H9 (cell line): ENCODE measurements around the gene GCSH. TPM values are rescaled to one million over a fixed set of nuclear protein-coding genes. Genes with fewer than 3 reads are reported as not detected.

ENCODE experiments used
- DNase-seq: peaks from one replicate; pipeline ENCODE4 v3.0.0-alpha.2; 2017
- H2AFZ ChIP-seq: one replicate; pipeline ENCODE4 v1.6.1; 2013; ENCODE audit warnings: mild to moderate bottlenecking, low read length, control low read depth, moderate library complexity
- H2AK5ac ChIP-seq: 2 replicates; pipeline ENCODE4 v1.6.1; 2013; ENCODE audit warnings: low read length, control low read depth, mixed read lengths; ENCODE audit not compliant: insufficient read length
- H2BK120ac ChIP-seq: one replicate; pipeline ENCODE4 v1.6.1; 2013; ENCODE audit warnings: low read depth, mild to moderate bottlenecking, low read length, control low read depth, inconsistent platforms; ENCODE audit not compliant: poor library complexity, severe bottlenecking
- H2BK12ac ChIP-seq: 2 replicates; pipeline ENCODE4 v1.6.1; 2013; ENCODE audit warnings: low read length, control low read depth, mixed read lengths, low read depth; ENCODE audit not compliant: insufficient read length
- H2BK15ac ChIP-seq: 2 replicates; pipeline ENCODE4 v1.6.1; 2013; ENCODE audit warnings: low read depth, low read length, control low read depth
- H2BK20ac ChIP-seq: one replicate; pipeline ENCODE4 v1.6.1; 2013; ENCODE audit warnings: low read depth, mild to moderate bottlenecking, low read length, control low read depth, inconsistent platforms; ENCODE audit not compliant: poor library complexity, severe bottlenecking
- H2BK5ac ChIP-seq: 2 replicates; pipeline ENCODE4 v1.6.1; 2013; ENCODE audit warnings: low read length, control low read depth, mixed read lengths; ENCODE audit not compliant: insufficient read length
- H3K14ac ChIP-seq: 2 replicates; pipeline ENCODE4 v1.6.1; 2013; ENCODE audit warnings: low read length, control low read depth; ENCODE audit not compliant: insufficient read depth
- H3K18ac ChIP-seq: 2 replicates; pipeline ENCODE4 v1.6.1; 2013; ENCODE audit warnings: low read depth, mild to moderate bottlenecking, mixed read lengths, low read length, control low read depth; ENCODE audit not compliant: insufficient read length
- H3K23ac ChIP-seq: 2 replicates; pipeline ENCODE4 v1.6.1; 2013; ENCODE audit warnings: low read length, control low read depth, mixed read lengths, low read depth; ENCODE audit not compliant: insufficient read length
- H3K23me2 ChIP-seq: 2 replicates; pipeline ENCODE4 v1.6.1; 2013; ENCODE audit warnings: low read depth, mild to moderate bottlenecking, mixed read lengths, low read length, control low read depth; ENCODE audit not compliant: insufficient read length, poor library complexity, severe bottlenecking
- H3K27ac ChIP-seq: 2 replicates; pipeline ENCODE4 v1.5.1; 2013; ENCODE audit warnings: low read length, control low read depth, mixed read lengths, low read depth; ENCODE audit not compliant: insufficient read length
- H3K27me3 ChIP-seq: 2 replicates; pipeline ENCODE4 v1.6.1; 2013; ENCODE audit warnings: low read length, control low read depth, inconsistent platforms; ENCODE audit not compliant: insufficient read depth
- H3K4ac ChIP-seq: 2 replicates; pipeline ENCODE4 v1.6.1; 2013; ENCODE audit warnings: low read depth, mild to moderate bottlenecking, control low read depth, inconsistent platforms, low read length, moderate library complexity
- H3K4me1 ChIP-seq: 2 replicates; pipeline ENCODE4 v1.6.1; 2013; ENCODE audit warnings: low read length, control low read depth, inconsistent platforms; ENCODE audit not compliant: insufficient read depth
- H3K4me2 ChIP-seq: 2 replicates; pipeline ENCODE4 v1.6.1; 2013; ENCODE audit warnings: low read length, control low read depth, mixed read lengths; ENCODE audit not compliant: insufficient read length, insufficient read depth
- H3K56ac ChIP-seq: 2 replicates; pipeline ENCODE4 v1.6.1; 2013; ENCODE audit warnings: low read depth, mild to moderate bottlenecking, mixed read lengths, low read length, control low read depth; ENCODE audit not compliant: insufficient read length
- H3K79me1 ChIP-seq: 2 replicates; pipeline ENCODE4 v1.6.1; 2013; ENCODE audit warnings: low read depth, mild to moderate bottlenecking, moderate library complexity, low read length, control low read depth, inconsistent platforms; ENCODE audit not compliant: insufficient read depth, poor library complexity, severe bottlenecking
- H3K79me2 ChIP-seq: 2 replicates; pipeline ENCODE4 v1.6.1; 2013; ENCODE audit warnings: low read length, control low read depth, inconsistent platforms; ENCODE audit not compliant: insufficient read depth
- H3K9ac ChIP-seq: 2 replicates; pipeline ENCODE4 v1.6.1; 2013; ENCODE audit warnings: low read length, control low read depth, mixed read lengths; ENCODE audit not compliant: insufficient read length; ENCODE audit errors: extremely low read depth
- H3K9me3 ChIP-seq: one replicate; pipeline ENCODE4 v1.6.1; 2013; ENCODE audit warnings: low read depth, low read length, inconsistent platforms; ENCODE audit not compliant: control insufficient read depth
- H3T11ph ChIP-seq: one replicate; pipeline ENCODE4 v1.6.1; 2013; ENCODE audit warnings: mild to moderate bottlenecking, low read length, control low read depth, inconsistent platforms
- H4K20me1 ChIP-seq: one replicate; pipeline ENCODE4 v1.6.1; 2013; ENCODE audit not compliant: control insufficient read depth, insufficient read length, insufficient read depth
- H4K5ac ChIP-seq: 2 replicates; pipeline ENCODE4 v1.6.1; 2013; ENCODE audit warnings: low read depth, mild to moderate bottlenecking, mixed read lengths, low read length, control low read depth; ENCODE audit not compliant: insufficient read length
- H4K8ac ChIP-seq: replicated peaks from 2 replicates; pipeline ENCODE4 v1.6.1; 2013; ENCODE audit warnings: low read length, control low read depth, mixed read lengths, low read depth; ENCODE audit not compliant: insufficient read length
- H4K91ac ChIP-seq: 2 replicates; pipeline ENCODE4 v1.6.1; 2013; ENCODE audit warnings: low read depth, mild to moderate bottlenecking, moderate library complexity, mixed read lengths, low read length, control low read depth; ENCODE audit not compliant: insufficient read length
- H3K27ac Mint-ChIP-seq, 3 experiments: 2 replicates in 2 of 3; 3 replicates in 1 of 3; pipeline ENCODE4 v1.8.0; 2020 to 2021; ENCODE audit warnings: mixed read lengths in 3 of 3, mild to moderate bottlenecking in 1 of 3, moderate library complexity in 1 of 3
- H3K27me3 Mint-ChIP-seq: 2 replicates; pipeline ENCODE4 v1.8.0; 2021; ENCODE audit warnings: low read depth, mild to moderate bottlenecking, moderate library complexity, mixed read lengths
- H3K36me3 Mint-ChIP-seq, 3 experiments: 2 replicates in 2 of 3; 3 replicates in 1 of 3; pipeline ENCODE4 v1.8.0; 2020 to 2021; ENCODE audit warnings: low read depth in 3 of 3, mixed read lengths in 3 of 3; ENCODE audit not compliant: insufficient read depth in 1 of 3
- H3K4me1 Mint-ChIP-seq, 2 experiments: 2 replicates each; pipeline ENCODE4 v1.8.0; 2020; ENCODE audit warnings: mixed read lengths in 2 of 2
- H3K4me3 Mint-ChIP-seq, 2 experiments: 2 replicates in 1 of 2; 3 replicates in 1 of 2; pipeline ENCODE4 v1.8.0; 2020 to 2021; ENCODE audit warnings: mild to moderate bottlenecking in 2 of 2, mixed read lengths in 2 of 2, moderate library complexity in 1 of 2
- H3K9me3 Mint-ChIP-seq, 2 experiments: 2 replicates in 1 of 2; 3 replicates in 1 of 2; pipeline ENCODE4 v1.8.0; 2020; ENCODE audit warnings: mild to moderate bottlenecking in 2 of 2, mixed read lengths in 2 of 2, moderate library complexity in 1 of 2
- WGBS: extraction: QIAGEN DNeasy Blood & Tissue Kit; methylation state at CpG from one replicate; pipeline ENCODE4 v1.1.7; 2013; ENCODE audit warnings: missing lambda C conversion rate, low lambda C conversion rate, mixed read lengths; ENCODE audit not compliant: insufficient read length; ENCODE audit errors: extremely low coverage; 5-methylcytosine and 5-hydroxymethylcytosine counted together
- total RNA-seq: library from RNA; stranded (reverse); gene quantifications from 2 replicates; pipeline ENCODE4 v1.2.1, GENCODE V29; 2021
- TF ChIP-seq, protein P1 (sequence below): fragments of 200-600 bp; sonication (generic); conservative IDR thresholded peaks from 3 replicates; pipeline ENCODE4 v1.8.0; 2021; ENCODE audit warnings: antibody characterized with exemption, mild to moderate bottlenecking

Gene GCSH
- total RNA-seq, 1 experiment from 2014 or later = 87.4 TPM

DNA sequence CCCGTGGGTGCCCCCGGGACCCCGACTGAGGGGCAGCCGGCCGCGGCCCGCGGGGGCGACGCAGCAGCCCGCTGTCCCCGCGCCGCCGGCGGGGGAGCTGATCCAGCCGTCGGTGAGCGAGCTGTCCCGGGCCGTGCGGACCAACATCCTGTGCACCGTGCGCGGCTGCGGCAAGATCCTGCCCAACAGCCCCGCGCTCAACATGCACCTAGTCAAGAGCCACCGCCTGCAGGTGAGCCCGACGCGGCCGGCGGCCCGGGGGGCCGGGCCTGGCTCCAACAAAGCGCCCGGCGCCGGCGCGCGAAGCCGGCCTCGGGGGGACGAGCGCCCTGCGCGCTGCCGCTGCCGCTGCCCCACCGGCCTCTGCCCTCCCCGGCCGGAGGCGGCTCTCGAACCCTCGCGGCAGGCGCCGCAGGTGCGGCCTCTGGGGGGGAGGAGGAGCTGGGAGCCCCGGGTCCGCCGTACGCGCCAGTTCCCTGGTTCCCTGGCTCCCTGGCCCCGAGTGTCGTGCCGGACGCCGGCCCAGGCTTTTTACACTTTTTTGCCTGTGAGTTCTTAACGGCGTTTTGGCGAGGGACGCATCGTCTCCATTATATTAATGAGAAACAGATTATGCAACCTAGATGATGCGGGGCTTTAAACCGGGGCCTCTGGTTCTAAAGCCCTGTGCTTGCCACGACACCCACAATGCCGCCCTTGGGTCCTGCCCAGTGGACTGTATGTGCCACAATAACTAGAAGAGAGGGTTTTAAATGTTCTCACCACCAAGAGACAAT, 60.0 kb downstream of the GCSH start:
- H4K8ac ChIP-seq = no peak overlapping the region
- H3K14ac ChIP-seq = peak overlapping the region; percentile 96
- no peak overlapping the region for H2BK20ac ChIP-seq
- H3K23ac ChIP-seq = no peak overlapping the region
- H3K27ac Mint-ChIP-seq = peak overlapping the region in 1 of 3 experiments; percentile 81; a peak in 1 of 7 replicates
- no peak overlapping the region for H2AK5ac ChIP-seq
- 0 out of 2 replicates have a peak, but pooled peaks cover 5% of the 10 kb centered on the region for H3K4me1 ChIP-seq
- WGBS = no CpG with 5 or more reads among the region's 80 CpGs
- H3K27me3 ChIP-seq = no peaks in the 10 kb centered on the region
- no peak overlapping the region for H3K27ac ChIP-seq
- H3K56ac ChIP-seq = no peak overlapping the region
- H2BK120ac ChIP-seq = no peak overlapping the region
- peaks cover 17 to 47% (median 41%) of the 10 kb centered on the region in 3 experiments for H3K36me3 Mint-ChIP-seq
- H3K4me1 Mint-ChIP-seq = peaks cover 21 to 22% of the 10 kb centered on the region in 2 experiments
- no peak overlapping the region for H2BK5ac ChIP-seq
- H2AFZ ChIP-seq = no peak overlapping the region
- H3K4ac ChIP-seq = no peak overlapping the region
- peaks cover 8% of the 10 kb centered on the region; the same call in 1 of the 2 replicates for H3K79me2 ChIP-seq
- H3K4me2 ChIP-seq = peak overlapping the region; percentile 96
- no peak overlapping the region for H4K91ac ChIP-seq
- H3K4me3 Mint-ChIP-seq = peak overlapping the region; percentile 82 to 88
- H3K9me3 Mint-ChIP-seq = peaks cover 8 to 10% of the 10 kb centered on the region in 2 experiments
- no peaks in the 10 kb centered on the region for H3K9me3 ChIP-seq
- DNase-seq = peak; percentile 42
- no peak overlapping the region for H3T11ph ChIP-seq
- no peak overlapping the region for H4K5ac ChIP-seq
- no peaks in the 10 kb centered on the region for H3K27me3 Mint-ChIP-seq
- H3K18ac ChIP-seq = peak overlapping the region; percentile 92
- TF ChIP-seq, protein P1, sequence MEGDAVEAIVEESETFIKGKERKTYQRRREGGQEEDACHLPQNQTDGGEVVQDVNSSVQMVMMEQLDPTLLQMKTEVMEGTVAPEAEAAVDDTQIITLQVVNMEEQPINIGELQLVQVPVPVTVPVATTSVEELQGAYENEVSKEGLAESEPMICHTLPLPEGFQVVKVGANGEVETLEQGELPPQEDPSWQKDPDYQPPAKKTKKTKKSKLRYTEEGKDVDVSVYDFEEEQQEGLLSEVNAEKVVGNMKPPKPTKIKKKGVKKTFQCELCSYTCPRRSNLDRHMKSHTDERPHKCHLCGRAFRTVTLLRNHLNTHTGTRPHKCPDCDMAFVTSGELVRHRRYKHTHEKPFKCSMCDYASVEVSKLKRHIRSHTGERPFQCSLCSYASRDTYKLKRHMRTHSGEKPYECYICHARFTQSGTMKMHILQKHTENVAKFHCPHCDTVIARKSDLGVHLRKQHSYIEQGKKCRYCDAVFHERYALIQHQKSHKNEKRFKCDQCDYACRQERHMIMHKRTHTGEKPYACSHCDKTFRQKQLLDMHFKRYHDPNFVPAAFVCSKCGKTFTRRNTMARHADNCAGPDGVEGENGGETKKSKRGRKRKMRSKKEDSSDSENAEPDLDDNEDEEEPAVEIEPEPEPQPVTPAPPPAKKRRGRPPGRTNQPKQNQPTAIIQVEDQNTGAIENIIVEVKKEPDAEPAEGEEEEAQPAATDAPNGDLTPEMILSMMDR = no peak
- H3K79me1 ChIP-seq = peaks cover 3% of the 10 kb centered on the region
- H2BK15ac ChIP-seq = no peak overlapping the region
- H4K20me1 ChIP-seq = no peaks in the 10 kb centered on the region
- peak overlapping the region; percentile 83 for H3K9ac ChIP-seq
- H3K23me2 ChIP-seq = peaks cover 7% of the 10 kb centered on the region
- no peak overlapping the region for H2BK12ac ChIP-seq
